Spleen (tissue), 7 donors: ENCODE measurements around the gene NKX1-1.

Source experiments
- CTCF ChIP-seq, 11 experiments: fragments of 200-600 bp in 7 of 11; fragments of 450-650 bp in 4 of 11; sonication (generic) in 4 of 11; IDR thresholded peaks in 8 of 11; conservative IDR thresholded peaks in 3 of 11; 1 replicate in 7 of 11; 2 replicates in 4 of 11; pipeline versions ENCODE4 v1.4.0 to v1.8.0; 2016 to 2021; ENCODE audit warnings: antibody characterized with exemption in 11 of 11, inconsistent platforms in 4 of 11, mild to moderate bottlenecking in 1 of 11
- POLR2A ChIP-seq, 3 donors: fragments of 450-650 bp; IDR thresholded peaks; one replicate each; pipeline ENCODE4 v1.5.1; 2017; ENCODE audit warnings: antibody characterized with exemption in 3 of 3, mild to moderate bottlenecking in 1 of 3
- POLR2AphosphoS5 ChIP-seq, 3 donors: sonication (generic); formaldehyde crosslinking; IDR thresholded peaks; one replicate each; pipeline ENCODE4 v1.5.1; 2017; ENCODE audit warnings: antibody characterized with exemption in 3 of 3
- donor health status: DM: no; HTN: no; CAD: no; lungs with moderate emphysema.
- donor health status: DM: no; HTN: no; CAD: no.
- donor health status: DM: no; HTN: no; CAD: no.

GRCh38 chr4:1400831-1401408 lies 5.3 kb downstream of the NKX1-1 start:
- TF ChIP-seq CTCF (IDR thresholded peaks at IDR 0.05 in 8 of 11, conservative IDR thresholded peaks at IDR 0.05 in 3 of 11): no peak
- TF ChIP-seq POLR2AphosphoS5 (IDR thresholded peaks at IDR 0.05): no peak
- no peak for TF ChIP-seq POLR2A (IDR thresholded peaks at IDR 0.05)
